ENCODE measurements around the gene ATAD3C. TPM values are rescaled to one million over a fixed set of nuclear protein-coding genes. Genes with fewer than 3 reads are reported as not detected.

Gene ATAD3C
- total and polyA plus RNA-seq, 2 experiments from 2014 or later = 0.45 to 1.3 TPM

GRCh38 chr1:1440262-1441001, 9.1 kb upstream of the ATAD3C start (continued):
- TF ChIP-seq ZNF462 (CRISPR knock-in tag; IDR thresholded peaks at IDR 0.05) (no peak), EZH2 (IDR thresholded peaks at IDR 0.05; ENCODE audit: low read depth, unreplicated experiment) (no peak), EZH2phosphoT487 (IDR thresholded peaks at IDR 0.05; ENCODE audit: unreplicated experiment) (no peak), NANOG (IDR thresholded peaks at IDR 0.05; ENCODE audit: borderline replicate concordance) (no peak), STAT1 (IDR thresholded peaks at IDR 0.05; ENCODE audit: unreplicated experiment) (no peak)

- peaks cover 4% of the 10 kb centered on the region; the same call in 2 of the 3 replicates for H3K36me3 Mint-ChIP-seq (ENCODE audit: low read depth)
- ATAC-seq (peak; percentile 70), DNase-seq (ENCODE audit: low spot score) (peak; percentile 75)
- no peaks in the 10 kb centered on the region for H3K9me2 ChIP-seq (ENCODE audit: insufficient read depth)
- TF ChIP-seq ZNF331 (CRISPR knock-in tag; IDR thresholded peaks at IDR 0.05; ENCODE audit: low read depth) (no peak), ZNF114 (CRISPR knock-in tag; IDR thresholded peaks at IDR 0.05) (no peak), POLR2AphosphoS5 (IDR thresholded peaks at IDR 0.05; ENCODE audit: low read depth) (no peak), STAT1 (IDR thresholded peaks at IDR 0.05; ENCODE audit: unreplicated experiment) (no peak), CTCF (conservative IDR thresholded peaks at IDR 0.05; ENCODE audit: low read depth in 2 of 2) (peak; percentile 61 to 85), ETS1 (IDR thresholded peaks at IDR 0.05) (no peak), JUNB (IDR thresholded peaks at IDR 0.05; ENCODE audit: unreplicated experiment) (no peak), NANOG (IDR thresholded peaks at IDR 0.05; ENCODE audit: borderline replicate concordance) (no peak)
- no peaks in the 10 kb centered on the region for H3K4me1 ChIP-seq (ENCODE audit: insufficient read depth)
- H3K36me3 ChIP-seq (ENCODE audit: insufficient read depth) = no peaks in the 10 kb centered on the region
- H2AFZ ChIP-seq = no peak overlapping the region
- no peak overlapping the region for H3K4me2 ChIP-seq
- H3K79me2 ChIP-seq (replicated peaks; ENCODE audit: insufficient read depth) = 0 out of 2 replicates have a peak, but pooled peaks cover 2% of the 10 kb centered on the region
- no peak overlapping the region; the same call in 2 of the 3 replicates for H3K4me3 Mint-ChIP-seq
- no peaks in the 10 kb centered on the region for H3K27me3 ChIP-seq (ENCODE audit: insufficient read depth)
- no peak overlapping the region for H3K4me3 ChIP-seq
- H3F3A ChIP-seq (replicated peaks; ENCODE audit: low read depth) = 0 out of 2 replicates have a peak, but pooled peaks cover 5% of the 10 kb centered on the region
- H3K27ac ChIP-seq (ENCODE audit: low read depth) = no peak overlapping the region
- H4K20me1 ChIP-seq (replicated peaks; ENCODE audit: insufficient read depth) = no peaks in the 10 kb centered on the region
- H3K27me3 Mint-ChIP-seq (ENCODE audit: insufficient read depth, low read depth, poor library complexity) = peaks cover 10% of the 10 kb centered on the region
- H3K9me3 Mint-ChIP-seq = no peaks in the 10 kb centered on the region
- H3K27ac Mint-ChIP-seq = no peak overlapping the region
- peaks cover 6% of the 10 kb centered on the region; the same call in 2 of the 3 replicates for H3K4me1 Mint-ChIP-seq
These were observed 8.2 kb upstream of the ATAD3C start for GRCh38 chr1:1441002-1441888.

All from GM23338 (cell line).